ENCODE data around the gene ATP6V0D1.

GRCh38 chr16:67448580-67448979, 32.4 kb downstream of the ATP6V0D1 start:
- TF ChIP-seq RFX5 (IDR thresholded peaks at IDR 0.05) (no peak), POLR2A (IDR thresholded peaks at IDR 0.05; ENCODE audit: low read length) (no peak), NFE2L2 (conservative IDR thresholded peaks at IDR 0.05; ENCODE audit: low read length) (no peak), CTCF (IDR thresholded peaks at IDR 0.05) (no peak)
